Renal cortical epithelial cell (primary cell): ENCODE results near the gene IPO13. TPM values are rescaled to one million over a fixed set of nuclear protein-coding genes. Genes with fewer than 3 reads are reported as not detected.

Source experiments
- DNase-seq: peaks from one replicate; pipeline ENCODE4 v3.0.0-alpha.2; 2011; ENCODE audit warnings: low read depth
- total RNA-seq: library from RNA; depleted of rRNA; stranded (reverse); fragments of >200 nt; gene quantifications from 2 replicates; pipeline ENCODE4 v1.2.3, GENCODE V29; 2014

IPO13 gene
- total RNA-seq = 12.5 and 41.1 TPM in 2 replicates

- DNase-seq = peak; percentile 88
These were observed at the start of gene IPO13 for GRCh38 chr1:43946236-43947060. IPO13 (plus strand) TSS chr1:43946950; CDS start chr1:43947601, 651 bp downstream.

DNA sequence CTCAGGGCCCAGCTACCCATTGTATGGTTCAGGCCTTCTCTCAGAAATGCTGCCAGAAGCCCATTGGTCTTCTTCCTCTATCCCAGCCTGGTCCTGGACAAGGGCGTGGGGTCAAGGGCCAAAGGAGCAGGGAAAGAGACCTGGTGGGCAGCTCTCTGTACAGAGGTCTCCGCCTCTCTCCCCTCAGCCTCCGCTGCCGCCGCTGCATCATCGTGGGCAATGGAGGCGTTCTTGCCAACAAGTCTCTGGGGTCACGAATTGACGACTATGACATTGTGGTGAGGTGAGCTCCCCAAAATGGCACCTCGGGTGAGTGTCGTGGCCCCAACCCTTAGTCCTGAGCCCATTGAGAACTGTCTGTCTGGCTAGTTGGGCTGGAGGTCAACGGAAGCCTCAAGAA is 47.8 kb upstream of the IPO13 start:
- DNase-seq = no peak

GRCh38 chr1:43900386-43900785 is 46.4 kb upstream of the IPO13 start:
- DNase-seq = no peak

- DNase-seq = no peak
These were observed 45.4 kb upstream of the IPO13 start for GRCh38 chr1:43901196-43901961.

DNA sequence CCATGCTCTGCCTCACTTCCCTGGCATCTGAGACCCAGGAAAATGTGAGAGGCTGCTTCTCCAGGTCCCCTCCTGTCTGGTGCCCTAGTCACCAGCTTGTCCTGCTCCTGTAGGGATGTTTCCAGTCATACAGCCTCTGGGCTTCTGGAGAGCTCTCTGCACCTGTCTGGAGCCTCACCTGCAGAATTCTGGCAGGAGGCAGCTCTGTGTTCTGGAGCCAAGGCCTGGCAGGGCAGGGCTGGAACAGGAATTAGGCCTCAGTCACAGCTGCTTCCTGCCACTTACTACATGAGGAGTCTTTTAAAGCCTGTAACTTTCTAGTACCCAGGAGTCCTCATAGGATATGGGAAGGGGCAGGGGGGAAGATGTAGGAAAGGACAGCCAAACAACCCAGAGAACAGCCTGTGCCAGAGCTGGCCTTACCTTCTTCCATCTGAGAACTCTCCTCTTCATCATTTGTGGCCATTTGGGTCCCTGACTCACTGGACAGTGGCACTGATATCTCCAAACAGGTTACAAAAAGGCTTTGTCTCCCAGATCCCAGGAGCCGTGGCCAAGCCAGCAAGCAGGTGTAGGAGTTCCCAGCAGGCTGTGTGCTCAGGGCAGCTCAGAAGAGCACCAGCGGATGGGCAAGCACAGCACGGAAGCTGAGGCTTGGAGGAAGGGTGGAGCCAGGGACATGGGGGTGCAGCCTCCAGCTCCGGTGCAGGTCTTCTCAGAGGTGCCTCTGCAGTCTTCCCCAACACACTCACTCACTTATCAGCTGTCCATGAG is 44.5 kb upstream of the IPO13 start:
- no peak for DNase-seq

- no peak for DNase-seq
These were observed 41.8 kb upstream of the IPO13 start for GRCh38 chr1:43904660-43905551.

GRCh38 chr1:43908226-43908625 is 38.5 kb upstream of the IPO13 start:
- no peak for DNase-seq

DNA sequence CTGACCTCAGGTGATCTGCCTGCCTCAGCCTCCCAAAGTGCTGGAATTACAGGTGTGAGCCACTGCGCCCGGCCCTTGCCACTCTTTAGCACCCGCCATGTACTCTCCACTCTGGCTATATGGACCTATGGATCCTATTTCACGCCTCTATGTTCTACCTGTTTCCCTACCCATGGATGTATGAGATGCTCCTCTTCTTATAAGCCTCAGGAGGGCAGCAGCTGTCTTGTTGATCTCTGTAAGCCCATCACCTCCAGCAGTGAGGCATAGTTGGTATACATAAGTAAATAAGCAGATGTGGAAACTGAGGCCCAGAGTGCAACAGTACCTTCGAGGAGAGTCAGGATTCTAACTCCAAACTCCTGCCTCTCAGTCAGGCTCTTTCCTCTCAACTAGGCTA is 37.9 kb upstream of the IPO13 start:
- DNase-seq = peak; percentile 9

DNA sequence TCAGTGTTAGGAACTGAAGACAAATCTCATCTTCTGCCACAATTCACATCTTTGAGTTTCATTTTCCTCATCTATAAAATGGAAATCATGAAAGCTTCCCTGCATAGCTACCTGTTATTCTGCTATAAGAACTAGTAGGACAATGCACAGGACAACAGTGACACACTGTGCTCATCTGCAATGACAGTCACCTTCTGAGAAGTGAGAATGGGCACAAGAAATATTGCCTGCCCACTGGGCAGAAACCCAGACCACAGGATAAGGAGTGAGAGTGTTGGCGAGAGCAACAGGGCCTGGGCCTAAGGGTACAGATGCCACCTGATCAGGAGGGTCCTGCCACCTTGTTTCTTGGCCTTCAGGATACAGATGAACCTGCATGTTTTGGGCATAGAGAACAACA is 36.4 kb upstream of the IPO13 start:
- no peak for DNase-seq

- peak; percentile 21 for DNase-seq
These were observed 34.1 kb upstream of the IPO13 start for GRCh38 chr1:43912607-43913006.

DNA sequence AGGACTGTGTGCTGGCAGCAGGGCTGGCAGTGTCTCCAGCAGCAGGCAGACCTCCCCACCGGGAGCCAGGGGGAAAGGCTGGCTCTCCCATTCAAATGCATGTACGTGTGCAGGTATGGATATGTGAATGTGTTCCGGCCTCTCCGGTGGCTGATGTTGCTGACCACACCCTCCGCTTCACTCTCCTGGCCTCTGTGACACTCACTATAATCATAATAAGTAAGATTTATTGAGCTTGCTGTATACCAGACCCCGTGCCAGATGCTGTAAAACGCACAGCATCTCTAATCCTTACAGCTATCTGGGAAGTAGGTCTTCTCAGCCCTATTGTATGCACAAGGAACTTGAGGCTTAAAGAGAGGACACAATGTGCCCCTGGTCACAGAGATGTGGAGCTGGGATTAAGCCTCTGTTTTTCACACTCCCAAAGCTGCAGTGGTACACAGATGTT is 33.7 kb upstream of the IPO13 start:
- no peak for DNase-seq

DNA sequence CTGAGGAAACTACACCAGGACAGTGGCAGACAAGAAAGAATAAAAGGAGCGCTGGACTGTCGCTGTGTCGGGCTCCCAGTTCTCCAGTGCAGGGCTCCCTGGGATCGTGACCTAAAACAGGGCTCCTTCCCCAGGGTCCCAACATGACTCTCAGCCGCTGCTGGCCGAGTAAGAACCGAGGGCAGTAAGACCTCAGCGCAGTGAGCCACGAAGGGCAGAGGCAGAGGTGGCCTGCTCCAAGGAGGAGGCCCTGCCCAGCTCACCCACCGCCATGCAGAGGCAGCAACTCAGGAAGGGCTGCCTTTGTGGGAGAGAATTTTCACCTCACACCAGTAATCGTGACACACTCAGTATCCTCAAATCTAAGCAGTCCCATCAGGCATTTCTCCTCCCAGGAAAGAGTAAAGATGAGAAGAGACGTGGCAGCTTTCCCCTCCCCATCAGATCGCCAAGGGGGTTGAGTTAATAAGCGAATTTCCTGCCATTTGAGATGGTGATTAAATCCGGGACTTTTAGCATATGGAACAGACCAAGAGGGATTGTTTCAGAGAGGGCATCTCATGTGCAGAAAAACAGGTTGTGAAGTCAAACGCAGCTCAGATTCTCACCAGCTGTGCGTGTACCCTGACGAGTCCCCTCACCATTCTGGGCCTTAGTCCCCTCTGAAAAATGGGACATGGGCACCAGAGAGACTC is 32.9 kb upstream of the IPO13 start:
- DNase-seq = no peak

GRCh38 chr1:43914576-43915525 is 31.9 kb upstream of the IPO13 start:
- no peak for DNase-seq

- DNase-seq = no peak
These were observed 26.8 kb upstream of the IPO13 start for GRCh38 chr1:43919906-43920305.

DNA sequence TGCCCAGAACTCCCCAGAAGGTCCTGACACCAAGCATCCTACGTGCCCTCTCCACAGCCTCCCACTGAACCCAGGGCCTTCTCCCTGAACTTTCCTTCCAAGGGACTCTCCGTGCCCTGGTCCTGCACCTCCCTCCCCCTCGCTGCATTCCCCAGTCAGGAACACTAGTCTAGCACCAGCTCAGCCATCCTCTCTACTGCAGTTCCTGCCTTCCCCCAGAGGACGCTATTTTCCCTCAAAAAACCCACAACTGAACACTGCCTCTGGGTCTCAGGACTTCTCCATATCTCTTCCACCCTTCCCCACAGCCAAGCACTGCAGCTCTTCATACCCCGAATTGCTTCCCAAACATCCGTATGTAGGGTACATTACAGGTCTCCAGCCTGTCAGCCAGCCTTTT is 25.7 kb upstream of the IPO13 start:
- DNase-seq = no peak

DNA sequence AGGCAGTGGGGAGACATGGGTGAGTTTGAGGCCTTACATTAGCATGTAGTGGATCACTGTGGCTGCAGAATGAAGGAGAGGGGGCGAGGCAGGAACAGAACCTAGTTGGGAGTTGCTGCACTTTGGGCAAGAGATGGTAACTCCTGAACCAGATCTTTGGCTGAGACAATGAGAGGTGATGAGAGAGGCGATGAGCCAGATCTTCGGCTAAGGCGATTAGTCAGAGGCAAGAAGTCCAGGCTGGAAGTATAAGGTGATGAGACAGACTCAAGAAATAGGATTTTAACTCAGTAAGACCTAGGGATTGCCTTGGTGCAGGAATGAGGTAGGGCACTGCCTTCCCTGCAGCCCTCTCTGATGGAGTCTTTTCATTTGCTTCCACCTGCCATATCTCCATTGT is 22.2 kb upstream of the IPO13 start:
- peak; percentile 23 for DNase-seq

- no peak for DNase-seq
These were observed 20.9 kb upstream of the IPO13 start for GRCh38 chr1:43925846-43926245.

- DNase-seq = no peak
These were observed 16.4 kb upstream of the IPO13 start for GRCh38 chr1:43930168-43930948.

DNA sequence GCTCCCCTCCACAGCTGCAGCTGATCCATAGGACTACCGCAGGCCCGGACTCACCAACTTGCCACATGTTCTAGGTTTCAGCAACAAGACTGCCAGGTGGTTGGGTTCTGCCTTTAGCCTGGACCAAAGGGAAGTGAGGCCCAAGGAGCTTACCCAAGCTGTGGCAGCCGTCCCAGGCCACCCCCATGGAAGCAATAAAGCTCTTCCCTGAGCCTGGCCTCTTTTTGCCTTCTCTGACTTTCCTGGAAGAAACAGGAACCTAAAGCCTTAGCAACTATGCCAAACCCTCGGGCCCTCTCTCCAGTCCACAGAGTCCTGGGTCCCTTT is 15.8 kb upstream of the IPO13 start:
- no peak for DNase-seq
